ENCODE results near the gene HNRNPA3. TPM values are rescaled to one million over a fixed set of nuclear protein-coding genes. Genes with fewer than 3 reads are reported as not detected.
A peak's percentile ranks its signal among the peaks of the same experiment; 100 is the strongest.

Gene HNRNPA3
- 280 TPM for polyA plus RNA-seq (2013, experiment 1 of 2)
- 290 TPM for polyA plus RNA-seq (2013, experiment 2 of 2)

GRCh38 chr2:177212106-177212890 lies at the start of gene HNRNPA3:
Gene HNRNPA3 (plus strand): TSS chr2:177212794. CDS start chr2:177212800, 6 bp downstream.
- H3K9me3 ChIP-seq (ENCODE audit: control insufficient read depth, low read length), result no peaks in the 10 kb centered on the region
- 1% methylated on average over 41 to 42 of the region's 74 CpGs for WGBS, 2 experiments (ENCODE audit: insufficient coverage in 2 of 2)
- H3K4me3 ChIP-seq (ENCODE audit: extremely low read depth, insufficient read depth, low read length, poor library complexity, severe bottlenecking), result peak within 1 kb of the TSS; percentile 95
- H3K4me1 ChIP-seq (ENCODE audit: control insufficient read depth, insufficient read depth, low read length, poor library complexity, severe bottlenecking), result peaks cover 21% of the 10 kb centered on the region
- peaks cover 33% of the 10 kb centered on the region for H3K36me3 ChIP-seq (ENCODE audit: control insufficient read depth, insufficient read depth, low read length)
- peak within 1 kb of the TSS; percentile 98 for H3K27ac ChIP-seq (ENCODE audit: low read depth, low read length, severe bottlenecking)

DNA sequence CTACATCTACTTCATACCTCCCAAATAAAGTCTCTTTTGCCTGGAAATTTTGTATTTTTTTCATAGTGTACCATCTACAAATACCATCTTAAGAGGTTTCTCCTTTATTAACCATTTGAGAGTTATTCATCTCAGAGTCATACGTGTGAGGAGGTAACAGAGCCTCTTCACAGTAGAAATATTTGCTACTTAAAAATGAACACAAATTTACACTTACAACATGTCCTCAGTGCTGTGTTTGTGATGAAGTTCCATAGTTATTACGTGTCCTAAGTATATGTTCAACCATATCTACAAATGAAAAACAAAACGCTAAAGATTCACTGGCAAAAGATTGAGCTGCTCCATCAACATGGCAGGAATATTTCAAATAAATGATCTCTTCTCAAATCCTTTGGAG lies 48.5 kb upstream of the HNRNPA3 start:
- no peaks in the 10 kb centered on the region for H3K36me3 ChIP-seq (ENCODE audit: control insufficient read depth, insufficient read depth, low read length)
- H3K27ac ChIP-seq (ENCODE audit: low read depth, low read length, severe bottlenecking), result no peak overlapping the region
- whole genome bisulfite sequencing, 2 experiments (ENCODE audit: insufficient coverage in 2 of 2), result 50% methylated on average over 1 of the region's 3 CpGs; no CpG with 5 or more reads in 1 of the 2 experiments
- peaks cover 34% of the 10 kb centered on the region for H3K4me1 ChIP-seq (ENCODE audit: control insufficient read depth, insufficient read depth, low read length, poor library complexity, severe bottlenecking)
- no peak overlapping the region for H3K4me3 ChIP-seq (ENCODE audit: extremely low read depth, insufficient read depth, low read length, poor library complexity, severe bottlenecking)
- H3K9me3 ChIP-seq (ENCODE audit: control insufficient read depth, low read length), result no peaks in the 10 kb centered on the region

DNA sequence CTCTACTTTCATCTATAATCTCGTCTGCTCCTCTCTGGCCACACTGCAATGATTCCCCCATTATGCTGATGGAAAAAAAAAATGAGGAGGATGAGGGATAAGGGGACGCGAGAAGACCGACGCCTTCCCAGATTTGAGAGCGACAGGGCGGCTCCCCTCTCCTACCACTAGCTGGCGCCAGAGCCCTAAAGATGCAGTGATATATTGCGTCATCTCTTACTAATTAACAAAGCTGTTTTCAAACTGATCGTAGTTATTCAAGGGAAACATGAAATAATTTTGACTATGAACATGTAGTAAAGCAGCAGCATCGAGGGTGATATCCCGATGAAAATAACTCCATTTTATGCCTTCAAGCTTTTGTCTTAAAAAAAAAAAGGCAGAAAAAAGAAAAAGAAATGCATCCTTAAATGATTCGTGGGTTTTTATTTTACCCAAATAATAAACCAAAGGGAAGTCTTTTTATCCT lies 48.0 kb upstream of the HNRNPA3 start:
- H3K4me1 ChIP-seq (ENCODE audit: control insufficient read depth, insufficient read depth, low read length, poor library complexity, severe bottlenecking), result peaks cover 35% of the 10 kb centered on the region
- no peaks in the 10 kb centered on the region for H3K36me3 ChIP-seq (ENCODE audit: control insufficient read depth, insufficient read depth, low read length)
- WGBS, 2 experiments (ENCODE audit: insufficient coverage in 2 of 2), result 0% methylated on average over 2 of the region's 13 CpGs; no CpG with 5 or more reads in 1 of the 2 experiments
- no peak overlapping the region for H3K4me3 ChIP-seq (ENCODE audit: extremely low read depth, insufficient read depth, low read length, poor library complexity, severe bottlenecking)
- H3K9me3 ChIP-seq (ENCODE audit: control insufficient read depth, low read length), result no peaks in the 10 kb centered on the region
- peak overlapping the region; percentile 90 for H3K27ac ChIP-seq (ENCODE audit: low read depth, low read length, severe bottlenecking)

GRCh38 chr2:177165061-177165583 lies 47.5 kb upstream of the HNRNPA3 start:
- H3K27ac ChIP-seq (ENCODE audit: low read depth, low read length, severe bottlenecking), result peak overlapping the region; percentile 90
- 71 to 77% methylated on average over 7 to 8 of the region's 8 CpGs for WGBS, 2 experiments (ENCODE audit: insufficient coverage in 2 of 2)

GRCh38 chr2:177165721-177166711 lies 46.6 kb upstream of the HNRNPA3 start:
- Histone ChIP-seq H3K9me3 (ENCODE audit: control insufficient read depth, low read length) (no peaks in the 10 kb centered on the region), H3K4me1 (ENCODE audit: control insufficient read depth, insufficient read depth, low read length, poor library complexity, severe bottlenecking) (peaks cover 49% of the 10 kb centered on the region), H3K27ac (ENCODE audit: low read depth, low read length, severe bottlenecking) (peak overlapping the region; percentile 90), H3K36me3 (ENCODE audit: control insufficient read depth, insufficient read depth, low read length) (no peaks in the 10 kb centered on the region), H3K4me3 (ENCODE audit: extremely low read depth, insufficient read depth, low read length, poor library complexity, severe bottlenecking) (no peak overlapping the region)
- WGBS, 2 experiments (ENCODE audit: insufficient coverage in 2 of 2), result 93% methylated on average over 4 to 6 of the region's 8 CpGs

More at GRCh38 chr2:177165061-177165583, 47.5 kb upstream of the HNRNPA3 start:
- Histone ChIP-seq H3K4me3 (ENCODE audit: extremely low read depth, insufficient read depth, low read length, poor library complexity, severe bottlenecking) (no peak overlapping the region), H3K9me3 (ENCODE audit: control insufficient read depth, low read length) (no peaks in the 10 kb centered on the region), H3K4me1 (ENCODE audit: control insufficient read depth, insufficient read depth, low read length, poor library complexity, severe bottlenecking) (peaks cover 40% of the 10 kb centered on the region), H3K36me3 (ENCODE audit: control insufficient read depth, insufficient read depth, low read length) (no peaks in the 10 kb centered on the region)

DNA sequence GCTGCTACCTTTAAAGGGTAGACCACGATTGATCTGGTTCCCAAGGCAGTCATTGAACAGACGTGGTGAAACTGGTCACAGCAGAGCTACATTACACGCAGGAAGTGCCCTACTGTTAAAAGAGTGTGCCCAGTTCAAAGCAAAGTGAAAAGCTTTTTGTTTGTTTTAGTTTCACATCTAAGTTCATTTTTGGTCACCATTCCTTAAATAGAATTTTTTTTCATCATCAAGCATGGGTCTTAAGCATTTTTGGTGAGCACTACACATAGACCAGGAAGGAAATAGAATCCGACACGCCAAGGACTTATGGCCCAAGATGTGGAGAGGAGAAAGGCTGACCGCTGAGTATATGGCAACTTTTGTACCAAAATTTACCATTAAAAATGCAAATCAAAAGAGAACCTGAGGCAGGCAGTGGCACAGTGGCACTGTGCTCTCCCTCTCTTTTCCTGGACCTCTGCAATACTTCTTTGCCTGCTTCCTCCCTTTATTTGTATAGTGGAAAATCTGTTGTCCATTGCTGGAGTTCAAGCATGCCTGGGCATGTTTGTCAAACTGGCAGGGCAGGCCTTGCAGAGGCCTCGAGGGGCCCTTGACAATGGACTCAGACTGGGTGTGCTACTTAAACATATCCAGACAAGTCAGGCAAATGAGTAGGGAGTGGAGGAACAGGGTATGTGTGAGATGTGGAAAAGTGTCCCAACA lies 42.6 kb upstream of the HNRNPA3 start:
- Histone ChIP-seq H3K4me1 (ENCODE audit: control insufficient read depth, insufficient read depth, low read length, poor library complexity, severe bottlenecking) (peaks cover 62% of the 10 kb centered on the region), H3K27ac (ENCODE audit: low read depth, low read length, severe bottlenecking) (peak overlapping the region; percentile 76), H3K36me3 (ENCODE audit: control insufficient read depth, insufficient read depth, low read length) (no peaks in the 10 kb centered on the region), H3K9me3 (ENCODE audit: control insufficient read depth, low read length) (no peaks in the 10 kb centered on the region), H3K4me3 (ENCODE audit: extremely low read depth, insufficient read depth, low read length, poor library complexity, severe bottlenecking) (no peak overlapping the region)
- WGBS, 2 experiments (ENCODE audit: insufficient coverage in 2 of 2), result 82 to 89% methylated on average over 3 to 4 of the region's 7 CpGs

DNA sequence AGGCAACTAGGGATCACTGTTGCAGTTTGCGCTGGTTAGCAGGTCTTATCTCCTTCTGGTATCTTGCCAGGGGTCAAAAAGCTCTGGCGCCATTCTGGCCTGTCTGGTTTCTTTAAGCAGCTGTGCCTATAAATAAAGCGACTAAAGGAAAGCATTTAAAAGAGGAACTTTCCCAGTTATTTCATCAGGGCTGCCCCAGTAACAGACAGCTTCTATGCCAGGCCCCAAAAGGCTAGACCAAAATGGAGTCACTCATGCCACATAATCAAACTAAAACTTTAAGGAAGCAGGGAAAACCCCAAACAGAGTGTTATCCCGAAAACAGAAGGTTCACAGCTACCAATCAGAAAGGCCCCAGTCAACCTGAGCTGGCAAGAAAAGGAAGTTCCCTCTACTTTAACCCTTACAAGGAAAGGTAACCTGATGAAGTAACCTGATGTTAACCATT lies 41.2 kb upstream of the HNRNPA3 start:
- peaks cover 57% of the 10 kb centered on the region for H3K4me1 ChIP-seq (ENCODE audit: control insufficient read depth, insufficient read depth, low read length, poor library complexity, severe bottlenecking)
- no peak overlapping the region for H3K4me3 ChIP-seq (ENCODE audit: extremely low read depth, insufficient read depth, low read length, poor library complexity, severe bottlenecking)
- H3K9me3 ChIP-seq (ENCODE audit: control insufficient read depth, low read length), result no peaks in the 10 kb centered on the region
- H3K36me3 ChIP-seq (ENCODE audit: control insufficient read depth, insufficient read depth, low read length), result no peaks in the 10 kb centered on the region
- H3K27ac ChIP-seq (ENCODE audit: low read depth, low read length, severe bottlenecking), result peak overlapping the region; percentile 82
- 92 to 100% methylated on average over 4 of the region's 4 CpGs for WGBS, 2 experiments (ENCODE audit: insufficient coverage in 2 of 2)

DNA sequence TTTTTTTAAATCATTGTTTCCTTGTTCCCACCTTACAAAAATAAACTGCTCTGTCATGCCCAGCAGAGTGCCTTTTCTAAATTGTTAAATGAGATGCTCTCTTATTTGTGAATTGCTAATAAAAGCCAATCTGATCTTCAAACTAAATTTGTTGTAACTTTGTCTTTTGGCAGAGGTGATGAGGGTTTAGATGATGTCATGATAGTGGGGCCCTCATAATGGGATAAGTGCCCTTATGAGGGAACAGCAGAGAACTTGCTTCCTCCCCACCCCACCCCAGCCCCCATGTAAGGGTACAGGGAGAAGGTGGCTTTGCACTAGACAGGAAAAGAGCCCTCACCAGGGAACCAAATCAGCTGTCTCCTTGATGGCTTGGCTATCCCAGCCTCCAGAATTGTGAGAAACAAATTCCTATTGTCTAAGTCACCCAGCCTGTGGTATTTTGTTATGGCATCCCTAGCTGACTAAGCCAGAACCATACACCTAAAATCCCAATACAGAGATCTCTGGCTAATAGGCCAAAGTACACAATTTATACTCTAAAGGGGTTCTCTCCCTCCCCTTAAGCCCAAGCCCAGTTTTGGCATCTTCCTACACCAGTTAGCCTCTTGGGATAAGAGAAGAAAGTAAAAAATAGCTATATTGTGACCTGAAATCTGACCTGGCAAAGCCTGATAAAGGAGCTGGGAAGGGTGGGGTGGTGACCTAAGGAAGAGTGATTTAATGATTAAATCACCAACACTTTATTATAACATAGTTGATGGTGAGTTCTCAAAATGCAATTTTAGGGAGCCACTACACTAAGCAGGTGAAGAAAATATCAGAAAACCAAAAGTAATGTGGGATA lies 40.3 kb upstream of the HNRNPA3 start:
- H3K27ac ChIP-seq (ENCODE audit: low read depth, low read length, severe bottlenecking), result peak overlapping the region; percentile 82
- no peaks in the 10 kb centered on the region for H3K36me3 ChIP-seq (ENCODE audit: control insufficient read depth, insufficient read depth, low read length)
- no peak overlapping the region for H3K4me3 ChIP-seq (ENCODE audit: extremely low read depth, insufficient read depth, low read length, poor library complexity, severe bottlenecking)
- no peaks in the 10 kb centered on the region for H3K9me3 ChIP-seq (ENCODE audit: control insufficient read depth, low read length)
- H3K4me1 ChIP-seq (ENCODE audit: control insufficient read depth, insufficient read depth, low read length, poor library complexity, severe bottlenecking), result peaks cover 52% of the 10 kb centered on the region

DNA sequence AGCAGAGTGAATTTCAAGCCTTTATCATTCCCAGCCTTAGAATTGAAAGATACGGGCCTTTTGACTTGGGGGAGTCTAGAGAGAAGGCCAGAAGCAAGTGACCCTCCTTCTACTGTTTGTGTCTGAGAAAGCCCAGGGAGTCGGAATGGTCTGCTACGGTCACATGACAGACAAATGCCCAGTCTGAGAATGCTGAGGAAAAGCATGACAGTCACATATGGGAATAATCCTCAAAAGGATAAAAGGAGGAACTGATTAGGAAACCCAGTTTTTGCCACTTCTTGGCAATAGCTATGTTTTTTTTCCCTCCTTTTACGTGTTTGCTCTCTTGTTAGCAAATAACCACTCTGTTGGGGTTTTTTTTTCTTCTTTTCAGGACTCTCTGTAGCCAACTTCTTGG lies 38.1 kb upstream of the HNRNPA3 start:
- 79 to 83% methylated on average over 3 of the region's 4 CpGs for WGBS, 2 experiments (ENCODE audit: insufficient coverage in 2 of 2)
- Histone ChIP-seq H3K27ac (ENCODE audit: low read depth, low read length, severe bottlenecking) (peak overlapping the region; percentile 26), H3K4me3 (ENCODE audit: extremely low read depth, insufficient read depth, low read length, poor library complexity, severe bottlenecking) (no peak overlapping the region), H3K4me1 (ENCODE audit: control insufficient read depth, insufficient read depth, low read length, poor library complexity, severe bottlenecking) (peaks cover 43% of the 10 kb centered on the region), H3K9me3 (ENCODE audit: control insufficient read depth, low read length) (no peaks in the 10 kb centered on the region), H3K36me3 (ENCODE audit: control insufficient read depth, insufficient read depth, low read length) (no peaks in the 10 kb centered on the region)
